HepG2 (cell line): Measurements from ENCODE around the gene LBX2. TPM values are rescaled to one million over a fixed set of nuclear protein-coding genes. Genes with fewer than 3 reads are reported as not detected.
A peak's percentile ranks its signal among the peaks of the same experiment; 100 is the strongest.

Experiments used
- GMEB1 ChIP-seq: sonication (generic); formaldehyde crosslinking; IDR thresholded peaks from 2 replicates; pipeline ENCODE4 v1.5.1; 2020; ENCODE audit warnings: missing genetic modification reagents, mild to moderate bottlenecking, borderline replicate concordance
- KLF9 ChIP-seq: IDR thresholded peaks from 2 replicates; pipeline ENCODE4 v1.6.1; 2016; ENCODE audit warnings: low read depth
- MIER2 ChIP-seq: IDR thresholded peaks from 2 replicates; pipeline ENCODE4 v1.6.1; 2016; ENCODE audit warnings: missing biosample characterization, missing genetic modification reagents
- NCOR1 ChIP-seq: fragments of 200-600 bp; sonication (generic); IDR thresholded peaks from 2 replicates; pipeline ENCODE4 v1.7.0; 2017; ENCODE audit warnings: antibody characterized with exemption, low read length, borderline replicate concordance
- SNAPC4 ChIP-seq: sonication (generic); formaldehyde crosslinking; IDR thresholded peaks from 2 replicates; pipeline ENCODE4 v1.4.0; 2020; ENCODE audit warnings: mild to moderate bottlenecking, missing genetic modification reagents
- ZFP36 ChIP-seq: fragments of 150-350 bp; IDR thresholded peaks from 2 replicates; pipeline ENCODE4 v1.6.1; 2018; ENCODE audit warnings: borderline replicate concordance, low read length, low read depth; ENCODE audit not compliant: partially characterized antibody
- ZNF329 ChIP-seq: sonication (generic); formaldehyde crosslinking; IDR thresholded peaks from 2 replicates; pipeline ENCODE4 v1.9.0; 2021; ENCODE audit warnings: low read depth, mild to moderate bottlenecking, missing genetic modification reagents
- ZNF407 ChIP-seq: sonication (generic); formaldehyde crosslinking; IDR thresholded peaks from one replicate; pipeline ENCODE4 v1.5.1; 2020; ENCODE audit warnings: mild to moderate bottlenecking, missing genetic modification reagents; ENCODE audit errors: not compliant biosample characterization
- ZNF773 ChIP-seq: sonication (generic); formaldehyde crosslinking; IDR thresholded peaks from 2 replicates; pipeline ENCODE4 v1.4.0; 2020; ENCODE audit warnings: missing genetic modification reagents, borderline replicate concordance
- polyA plus RNA-seq, 8 experiments: library from polyadenylated mRNA; depleted of rRNA in 3 of 8; stranded (reverse) in 7 of 8; unstranded in 1 of 8; fragments of >200 nt; fragmentation: Illumina TruSeq in 4 of 8; extraction: Trizol in 4 of 8; gene quantifications; 2 replicates each; pipeline versions ENCODE4 v1.2.1 to v1.2.3, GENCODE V29; 2011 to 2016; ENCODE audit warnings: low read depth in 4 of 8, missing spikeins in 1 of 8, mixed read lengths in 1 of 8; ENCODE audit not compliant: insufficient read depth in 1 of 8
- total RNA-seq, 5 experiments: library from RNA; depleted of rRNA; stranded (reverse); fragments of >200 nt; fragmentation: Illumina TruSeq; extraction: Trizol; gene quantifications; 2 replicates each; pipeline ENCODE4 v1.2.3, GENCODE V29; 2016; ENCODE audit warnings: low read depth in 1 of 5
- TF ChIP-seq, protein P1 (sequence below): fragments of 450-650 bp; IDR thresholded peaks from 2 replicates; pipeline ENCODE4 v1.6.1; 2016

The LBX2 gene
- total and polyA plus RNA-seq, 2 of the 13 experiments (the other 11 are each of a cell fraction or from before 2014, with no cell fraction given): 6.4 to 8.1 TPM

DNA sequence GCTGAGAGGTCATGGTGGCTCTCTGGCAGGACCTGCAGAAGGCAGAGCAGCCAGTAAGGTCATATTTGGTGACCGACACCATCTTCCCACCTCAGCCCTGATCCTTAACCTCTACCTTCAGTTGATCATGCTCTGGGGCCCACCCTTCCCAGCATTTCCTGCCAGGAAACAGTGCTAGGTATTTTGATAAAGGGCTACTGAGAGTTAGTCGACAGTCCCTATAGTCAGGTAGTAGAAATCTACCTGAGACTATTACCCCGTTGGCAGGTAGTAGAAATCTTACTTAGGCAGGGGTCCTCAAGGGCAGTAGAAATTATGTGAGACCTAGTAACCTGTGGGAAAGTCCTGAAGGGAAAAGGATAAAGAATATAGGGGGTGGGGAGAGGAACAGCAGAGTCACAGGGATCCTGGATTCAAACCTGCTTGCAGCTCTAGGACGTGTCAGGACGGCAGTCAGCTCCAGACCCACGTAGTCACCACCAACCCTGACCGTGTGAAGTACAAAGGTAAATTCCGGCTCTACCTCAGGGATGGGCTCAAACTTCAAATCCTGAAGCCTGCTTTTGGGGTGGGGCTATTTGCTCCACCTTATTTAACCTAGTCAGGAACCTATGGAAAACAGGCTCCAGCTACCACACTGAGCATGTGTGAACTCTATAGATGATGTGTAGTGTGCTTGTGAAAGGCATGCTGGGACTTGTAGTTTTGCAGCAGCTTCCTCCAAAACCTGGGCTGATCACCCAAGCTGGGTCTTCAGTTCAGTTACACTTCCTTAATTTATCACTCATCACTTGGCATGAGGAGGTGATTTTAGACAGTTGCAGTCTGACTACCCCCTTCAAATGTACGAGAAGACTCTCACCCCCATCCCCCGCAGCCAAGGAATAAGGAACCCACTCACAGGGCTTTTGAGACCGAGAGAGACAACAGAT, 26.6 kb upstream of the LBX2 start, which contains the start of gene DQX1 (continued):
- TF ChIP-seq ZNF407 (CRISPR knock-in tag) (peak; percentile 35), SNAPC4 (CRISPR knock-in tag) (no peak), ZNF773 (CRISPR knock-in tag) (no peak), ZNF329 (no peak), KLF9 (0 out of 2 replicates have a peak, but pooled peaks have one; percentile 67), GMEB1 (CRISPR knock-in tag) (peak; percentile 45), NCOR1 (peak; percentile 64; the same call in 1 of the 2 replicates), ZFP36 (no peak), MIER2 (CRISPR knock-in tag) (peak; percentile 45; the same call in 1 of the 2 replicates)
- TF ChIP-seq, protein P1, sequence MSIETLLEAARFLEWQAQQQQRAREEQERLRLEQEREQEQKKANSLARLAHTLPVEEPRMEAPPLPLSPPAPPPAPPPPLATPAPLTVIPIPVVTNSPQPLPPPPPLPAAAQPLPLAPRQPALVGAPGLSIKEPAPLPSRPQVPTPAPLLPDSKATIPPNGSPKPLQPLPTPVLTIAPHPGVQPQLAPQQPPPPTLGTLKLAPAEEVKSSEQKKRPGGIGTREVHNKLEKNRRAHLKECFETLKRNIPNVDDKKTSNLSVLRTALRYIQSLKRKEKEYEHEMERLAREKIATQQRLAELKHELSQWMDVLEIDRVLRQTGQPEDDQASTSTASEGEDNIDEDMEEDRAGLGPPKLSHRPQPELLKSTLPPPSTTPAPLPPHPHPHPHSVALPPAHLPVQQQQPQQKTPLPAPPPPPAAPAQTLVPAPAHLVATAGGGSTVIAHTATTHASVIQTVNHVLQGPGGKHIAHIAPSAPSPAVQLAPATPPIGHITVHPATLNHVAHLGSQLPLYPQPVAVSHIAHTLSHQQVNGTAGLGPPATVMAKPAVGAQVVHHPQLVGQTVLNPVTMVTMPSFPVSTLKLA: peak; percentile 40; the same call in 1 of the 2 replicates
